ENCODE results near the gene ANAPC15.
"Not testable (repeated sequence)": the region's sequence is repeated elsewhere in the genome, so short reads cannot be mapped to it uniquely, and the experiment has no call there.

The ANAPC15 gene

DNA sequence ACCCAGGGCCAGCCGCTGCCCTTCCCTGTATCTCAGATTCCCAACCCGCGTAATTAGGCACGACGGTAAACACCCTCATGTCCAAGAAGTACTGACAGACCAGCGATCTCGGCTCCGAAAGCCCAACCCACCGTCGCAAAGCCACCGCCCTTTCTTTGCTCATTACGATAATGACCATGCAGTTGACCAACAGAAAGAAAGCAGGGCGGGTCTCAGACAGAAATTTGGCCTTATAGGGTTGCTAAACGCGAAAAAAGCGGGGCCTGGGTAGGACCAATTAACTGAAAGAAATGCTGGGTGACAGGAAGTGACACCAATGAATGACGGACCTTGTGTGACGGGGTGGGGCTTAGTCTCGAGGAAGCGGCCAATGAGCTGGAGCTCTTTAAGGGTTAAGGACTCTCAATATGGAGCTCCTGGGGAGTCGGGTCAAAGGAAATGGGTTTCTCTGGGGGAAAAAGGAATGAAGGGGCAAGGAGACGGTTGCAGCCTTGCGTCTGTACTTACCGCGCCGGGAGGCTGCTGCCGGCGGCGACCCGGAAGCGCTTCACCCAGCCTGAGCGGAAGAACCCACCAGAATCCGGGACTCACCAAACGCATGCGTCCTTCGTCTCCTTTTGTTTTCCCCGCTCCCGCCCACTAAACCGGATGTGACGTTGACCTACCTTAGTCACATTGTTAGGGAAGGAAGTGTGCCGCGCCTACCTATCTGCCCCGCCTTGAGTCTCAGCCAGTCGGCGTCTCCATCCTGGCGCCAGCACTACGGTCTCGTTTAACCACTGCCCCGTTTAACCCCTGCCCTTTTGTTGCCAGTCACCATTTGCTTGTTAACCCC lies at the start of gene ANAPC15:
Gene ANAPC15, minus strand, starts transcription at position 553 of the 835 bp plus-strand sequence. CDS start 1,419 bp downstream, outside the sequence.
- DNase-seq (ENCODE audit: low read depth): peak; percentile 100

DNA sequence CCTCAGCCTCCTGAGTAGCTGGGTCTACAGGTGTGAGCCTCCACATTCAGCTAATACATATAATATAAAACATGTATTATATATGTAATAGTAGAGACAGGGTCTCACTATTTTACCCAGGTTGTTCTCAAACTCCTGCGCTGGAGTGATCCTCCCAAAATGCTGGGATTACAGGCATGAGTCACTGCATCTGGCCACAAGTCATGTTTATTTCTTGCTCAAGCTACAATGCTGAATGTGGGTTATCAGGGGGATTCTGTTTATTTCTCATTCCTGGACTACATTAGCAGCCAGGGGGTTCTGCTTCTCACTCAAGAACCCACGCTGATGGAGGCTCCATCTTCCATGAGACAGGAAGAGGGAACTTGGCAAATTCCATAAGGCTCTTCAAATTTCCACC lies 47.8 kb upstream of the ANAPC15 start:
- DNase-seq (ENCODE audit: low read depth): peak; percentile 55

DNA sequence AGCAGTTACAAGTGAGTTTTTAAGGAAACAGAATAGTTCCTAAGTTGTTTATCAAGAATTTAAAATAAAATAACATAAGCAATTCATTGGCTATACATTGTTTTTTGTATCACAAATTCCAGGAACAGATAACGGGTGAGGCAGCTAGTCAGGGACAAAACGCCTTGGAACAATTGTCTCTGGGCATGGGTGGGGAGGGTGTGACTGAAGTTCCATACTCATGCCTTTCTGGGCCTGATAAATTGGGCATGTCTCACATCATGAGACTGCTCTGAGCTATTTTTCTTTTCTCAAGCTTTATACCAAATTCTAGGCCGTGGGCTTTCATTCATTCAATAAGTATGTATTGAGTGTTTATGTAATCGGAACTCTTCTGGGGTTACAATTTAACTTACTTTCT lies 44.6 kb upstream of the ANAPC15 start:
- no peak for DNase-seq (ENCODE audit: low read depth)

DNA sequence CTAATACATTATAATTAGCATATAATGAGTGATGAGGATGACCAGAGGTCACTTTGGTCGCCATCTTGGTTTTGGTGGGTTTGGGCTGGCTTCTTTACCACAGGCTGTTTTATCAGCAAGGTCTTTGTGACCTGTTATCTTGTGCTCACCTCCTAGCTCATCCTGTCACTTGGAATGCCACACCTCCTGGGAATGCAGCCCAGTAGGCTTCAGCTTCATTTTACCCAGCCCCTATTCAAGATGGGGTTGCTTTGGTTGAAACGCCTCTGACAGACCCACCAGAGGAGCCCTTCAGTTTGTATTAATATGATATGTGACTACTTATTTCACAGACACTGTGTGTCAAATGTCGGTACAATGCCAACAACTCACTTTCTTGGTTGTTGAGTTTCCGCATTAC lies 43.3 kb upstream of the ANAPC15 start:
- DNase-seq (ENCODE audit: low read depth): no peak

DNA sequence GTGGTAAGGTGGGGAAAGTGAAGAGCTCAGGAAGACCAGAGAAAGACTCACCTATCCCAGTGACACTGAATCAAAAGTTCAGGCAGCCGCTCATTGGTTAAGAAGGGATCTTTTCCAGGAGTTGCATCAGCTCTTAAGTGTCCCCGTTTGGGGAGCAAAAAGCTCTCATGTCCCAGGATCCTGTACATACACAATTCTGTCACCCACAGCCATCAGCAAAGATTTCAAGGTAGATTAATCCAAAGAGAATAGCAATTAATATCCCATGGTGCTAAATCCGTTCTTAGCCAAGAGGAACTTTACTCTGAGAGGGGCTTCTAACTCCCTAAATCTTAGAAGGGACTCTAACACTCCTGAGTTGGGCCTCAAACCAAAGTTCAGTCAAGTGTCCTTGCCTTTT lies 42.3 kb upstream of the ANAPC15 start:
- DNase-seq (ENCODE audit: low read depth): no peak

DNA sequence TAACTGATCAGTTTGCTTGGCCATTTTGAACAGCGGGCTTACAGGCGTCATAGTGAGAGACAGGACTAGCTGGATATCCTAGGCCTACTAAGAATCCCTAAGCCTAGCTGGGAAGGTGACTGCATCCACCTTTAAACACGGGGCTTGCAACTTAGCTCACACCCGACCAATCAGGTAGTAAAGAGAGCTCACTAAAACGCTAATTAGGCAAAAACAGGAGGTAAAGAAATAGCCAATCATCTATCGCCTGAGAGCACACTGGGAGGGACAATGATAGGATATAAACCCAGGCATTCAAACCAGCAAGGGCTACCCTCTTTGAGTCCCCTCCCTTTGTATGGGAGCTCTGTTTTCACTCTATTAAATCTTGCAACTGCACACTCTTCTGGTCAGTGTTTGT lies 41.4 kb upstream of the ANAPC15 start:
- not testable (repeated sequence) for DNase-seq (ENCODE audit: low read depth)

DNA sequence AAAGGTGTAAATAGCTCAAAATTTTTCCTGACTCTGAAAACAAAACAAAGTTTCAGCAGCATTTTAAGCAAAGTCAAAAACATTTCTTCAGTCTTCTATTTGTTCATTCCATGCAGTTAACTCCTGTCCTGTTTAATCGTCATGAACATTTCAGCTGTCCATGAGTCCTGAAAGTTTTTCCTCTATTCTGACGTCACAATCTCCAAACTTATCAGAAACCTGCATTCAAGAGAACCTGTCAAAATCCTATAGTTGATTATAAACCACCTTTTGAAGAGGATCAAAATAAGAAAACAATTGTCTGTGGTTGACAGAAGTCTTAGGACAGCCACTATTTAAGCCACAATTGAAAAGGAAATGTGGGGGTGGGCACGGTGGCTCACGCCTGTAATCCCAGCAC lies 38.4 kb upstream of the ANAPC15 start:
- no peak for DNase-seq (ENCODE audit: low read depth)

DNA sequence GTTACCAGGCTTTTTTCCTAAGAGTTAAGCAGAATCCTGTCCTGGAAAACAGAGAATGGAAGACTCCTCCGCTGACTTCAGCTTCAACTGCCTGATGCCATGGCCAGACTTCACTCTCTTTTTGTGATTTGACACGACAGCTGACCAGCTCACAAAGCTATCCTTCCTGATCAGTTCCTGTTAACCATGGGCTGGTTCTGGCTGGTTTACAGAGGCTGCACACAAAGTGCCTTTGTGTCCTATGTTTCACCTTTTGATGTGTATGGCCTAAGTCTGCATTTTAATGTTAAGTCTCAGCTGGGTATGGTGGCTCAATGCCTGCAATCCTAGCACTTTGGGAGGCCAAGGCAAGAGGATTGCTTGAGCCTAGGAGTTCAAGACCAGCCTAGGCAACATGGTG lies 34.1 kb upstream of the ANAPC15 start:
- DNase-seq (ENCODE audit: low read depth): no peak

DNA sequence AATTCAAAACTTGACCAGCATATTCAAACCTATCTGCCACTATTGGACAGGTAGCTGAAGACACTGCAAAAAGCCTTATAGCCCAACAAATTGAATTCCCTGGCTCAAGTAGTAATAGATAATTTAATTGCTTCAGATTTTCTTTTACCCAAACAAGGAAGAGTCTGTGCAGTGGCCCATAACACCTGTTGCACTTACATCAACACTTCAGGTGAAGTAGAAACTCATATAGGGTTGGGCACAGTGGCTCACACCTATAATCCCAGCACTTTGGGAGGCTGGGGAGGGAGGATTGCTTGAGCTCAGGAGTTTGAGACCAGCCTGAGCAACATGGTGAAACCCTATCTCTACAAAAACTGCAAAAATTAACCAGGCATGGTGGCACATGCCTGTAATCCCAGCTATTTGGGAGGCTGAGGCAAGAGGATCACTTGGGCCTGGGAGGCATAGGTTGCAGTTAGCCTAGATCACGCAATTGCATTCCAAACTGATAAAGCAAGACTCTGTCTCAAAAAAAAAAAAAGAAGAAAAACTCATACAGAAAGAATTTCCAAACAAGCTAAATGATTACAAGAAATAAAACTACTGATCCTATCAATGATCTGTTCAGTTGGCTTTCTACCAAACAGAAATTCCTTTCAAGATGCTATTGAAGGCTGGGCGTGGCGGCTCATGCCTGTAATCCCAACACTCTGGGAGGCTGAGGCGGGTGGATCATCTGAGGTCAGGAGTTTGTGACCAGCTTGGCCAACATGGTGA lies 32.5 kb upstream of the ANAPC15 start:
- DNase-seq (ENCODE audit: low read depth): peak; percentile 80

DNA sequence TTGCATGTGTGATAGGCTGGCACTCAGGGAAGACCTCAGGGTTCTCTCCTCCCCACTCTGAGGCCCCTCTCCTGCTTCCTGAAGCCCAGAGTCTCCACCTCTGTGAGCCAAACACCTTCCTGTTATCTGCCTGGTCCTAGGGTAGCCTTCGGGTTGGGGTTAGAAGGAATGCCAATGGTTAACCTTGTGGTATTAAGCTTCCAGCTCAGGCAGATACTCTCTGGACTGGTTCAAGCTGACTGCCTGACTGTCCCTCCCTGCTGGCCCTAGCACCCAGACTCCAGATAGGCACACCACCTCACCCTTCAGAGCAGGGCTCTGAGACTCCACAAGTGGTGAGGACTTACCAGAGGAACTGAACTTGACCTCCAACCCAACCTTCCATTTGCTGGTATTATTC lies 30.0 kb upstream of the ANAPC15 start:
- DNase-seq (ENCODE audit: low read depth): not testable (repeated sequence)

DNA sequence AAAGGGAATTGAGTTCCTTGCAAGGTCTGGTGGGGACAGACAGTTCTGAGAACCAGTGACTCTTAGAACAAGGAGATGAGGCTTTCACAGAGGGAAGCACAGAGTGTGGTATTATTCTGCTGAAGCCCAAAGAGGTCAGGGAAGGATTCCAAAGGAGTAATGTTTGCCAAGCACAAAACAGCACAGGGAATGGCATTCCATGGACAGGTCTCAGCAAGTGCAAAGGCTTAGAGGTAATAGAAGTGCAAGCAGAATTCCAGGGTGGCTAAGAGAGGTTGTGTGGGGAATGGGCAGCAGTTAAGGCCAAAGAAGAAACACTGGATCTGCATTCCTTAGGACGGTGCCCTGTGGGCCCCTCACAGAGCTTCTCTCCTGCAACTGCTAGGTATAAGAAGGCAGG lies 29.6 kb upstream of the ANAPC15 start:
- DNase-seq (ENCODE audit: low read depth): peak; percentile 37

DNA sequence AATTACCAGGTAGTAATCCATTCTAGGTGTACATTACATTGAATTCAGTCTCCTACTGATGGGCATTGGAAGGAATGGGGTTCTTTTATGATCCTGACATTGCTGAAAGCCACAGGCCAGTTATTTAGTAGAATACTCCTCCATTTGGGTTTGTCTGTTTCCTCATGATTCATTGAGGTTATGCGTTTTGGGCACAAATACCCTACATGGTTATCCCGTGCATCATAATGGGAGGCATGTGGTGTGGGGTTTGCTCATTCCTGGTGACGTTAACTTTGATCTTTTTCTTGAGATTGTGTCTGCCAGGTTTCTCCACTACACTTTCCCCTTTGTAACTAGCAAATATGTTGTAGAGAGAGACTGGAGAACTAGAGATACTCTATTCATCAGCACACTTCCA lies 28.6 kb upstream of the ANAPC15 start:
- DNase-seq (ENCODE audit: low read depth): peak; percentile 95

DNA sequence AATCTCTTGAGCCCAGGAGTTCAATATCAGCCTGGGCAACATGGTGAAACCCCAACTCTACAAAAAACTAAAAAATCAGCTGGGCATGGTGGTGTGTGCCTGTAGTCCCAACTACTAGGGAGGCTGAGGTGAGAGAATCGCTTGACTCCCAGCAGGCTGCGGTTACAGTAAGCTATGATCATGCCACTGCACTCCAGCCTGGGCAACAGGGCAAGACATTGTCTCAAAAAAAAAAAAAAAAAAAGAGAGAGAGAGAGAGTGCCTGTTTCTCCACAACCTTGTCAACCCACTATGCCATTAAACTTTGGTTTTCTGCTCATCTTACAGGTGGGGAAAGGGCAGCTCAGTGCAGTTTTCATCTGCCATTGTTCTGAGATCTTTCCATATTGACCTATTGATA lies 28.2 kb upstream of the ANAPC15 start:
- no peak for DNase-seq (ENCODE audit: low read depth)

DNA sequence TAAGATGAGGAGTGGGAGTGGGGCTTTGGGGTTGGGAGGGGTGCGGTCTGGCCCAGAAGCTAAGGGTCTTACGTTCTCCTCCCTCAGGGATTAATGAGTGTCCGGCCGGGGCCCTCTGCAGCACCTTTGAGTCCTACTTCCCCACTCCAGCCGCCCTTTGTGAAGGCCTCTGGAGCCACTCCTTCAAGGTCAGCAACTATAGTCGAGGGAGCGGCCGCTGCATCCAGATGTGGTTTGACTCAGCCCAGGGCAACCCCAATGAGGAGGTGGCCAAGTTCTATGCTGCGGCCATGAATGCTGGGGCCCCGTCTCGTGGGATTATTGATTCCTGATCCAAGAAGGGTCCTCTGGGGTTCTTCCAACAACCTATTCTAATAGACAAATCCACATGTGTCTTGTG lies 27.0 kb upstream of the ANAPC15 start:
- no peak for DNase-seq (ENCODE audit: low read depth)

DNA sequence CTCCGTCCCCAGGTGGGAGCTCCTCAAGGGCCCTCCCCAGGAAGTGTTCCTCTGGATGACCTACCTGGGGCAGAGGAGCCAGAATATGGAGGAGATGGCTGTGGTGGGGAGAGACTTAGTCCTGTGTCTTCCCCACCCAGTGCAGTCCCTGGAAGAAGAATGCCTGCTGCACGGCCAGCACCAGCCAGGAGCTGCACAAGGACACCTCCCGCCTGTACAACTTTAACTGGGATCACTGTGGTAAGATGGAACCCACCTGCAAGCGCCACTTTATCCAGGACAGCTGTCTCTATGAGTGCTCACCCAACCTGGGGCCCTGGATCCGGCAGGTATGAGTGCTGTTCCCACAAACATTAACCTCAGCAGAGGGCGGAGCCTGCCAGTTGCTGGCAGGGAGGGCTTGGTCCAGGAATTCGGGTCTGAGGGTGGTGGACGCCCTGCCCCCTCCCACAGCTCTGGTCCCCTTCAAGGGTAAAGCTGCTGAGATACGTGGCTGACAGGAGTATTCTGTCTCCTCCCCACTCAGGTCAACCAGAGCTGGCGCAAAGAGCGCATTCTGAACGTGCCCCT lies 26.4 kb upstream of the ANAPC15 start:
- DNase-seq (ENCODE audit: low read depth): no peak

DNA sequence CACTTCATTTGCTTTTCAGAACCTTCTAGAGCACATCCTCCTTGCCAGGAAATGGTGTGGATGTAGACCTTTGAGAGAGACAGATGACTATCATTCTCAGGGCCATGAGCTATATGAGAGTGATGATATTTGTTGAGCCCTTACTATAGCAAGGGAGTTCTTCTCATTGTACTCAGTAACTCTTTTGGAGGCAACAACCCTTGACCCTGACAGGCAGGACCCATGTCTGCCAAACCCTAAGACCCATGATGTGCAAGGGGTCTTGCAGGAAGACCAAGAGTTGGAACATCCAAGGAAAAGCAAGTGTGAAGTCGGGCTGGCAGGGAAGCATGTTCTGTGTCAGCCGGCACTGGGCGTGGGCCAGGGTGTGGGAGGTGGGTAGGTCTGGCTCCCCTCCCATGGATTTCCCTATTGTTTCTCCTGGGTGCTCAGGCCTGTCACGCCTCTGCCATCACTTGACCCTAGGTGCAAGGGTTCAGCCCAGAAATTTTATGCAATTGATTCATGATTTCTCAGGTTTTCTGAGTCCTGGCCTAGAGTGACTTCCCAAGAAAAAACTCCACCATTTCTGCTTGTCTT lies 24.3 kb upstream of the ANAPC15 start:
- peak; percentile 6 for DNase-seq (ENCODE audit: low read depth)

DNA sequence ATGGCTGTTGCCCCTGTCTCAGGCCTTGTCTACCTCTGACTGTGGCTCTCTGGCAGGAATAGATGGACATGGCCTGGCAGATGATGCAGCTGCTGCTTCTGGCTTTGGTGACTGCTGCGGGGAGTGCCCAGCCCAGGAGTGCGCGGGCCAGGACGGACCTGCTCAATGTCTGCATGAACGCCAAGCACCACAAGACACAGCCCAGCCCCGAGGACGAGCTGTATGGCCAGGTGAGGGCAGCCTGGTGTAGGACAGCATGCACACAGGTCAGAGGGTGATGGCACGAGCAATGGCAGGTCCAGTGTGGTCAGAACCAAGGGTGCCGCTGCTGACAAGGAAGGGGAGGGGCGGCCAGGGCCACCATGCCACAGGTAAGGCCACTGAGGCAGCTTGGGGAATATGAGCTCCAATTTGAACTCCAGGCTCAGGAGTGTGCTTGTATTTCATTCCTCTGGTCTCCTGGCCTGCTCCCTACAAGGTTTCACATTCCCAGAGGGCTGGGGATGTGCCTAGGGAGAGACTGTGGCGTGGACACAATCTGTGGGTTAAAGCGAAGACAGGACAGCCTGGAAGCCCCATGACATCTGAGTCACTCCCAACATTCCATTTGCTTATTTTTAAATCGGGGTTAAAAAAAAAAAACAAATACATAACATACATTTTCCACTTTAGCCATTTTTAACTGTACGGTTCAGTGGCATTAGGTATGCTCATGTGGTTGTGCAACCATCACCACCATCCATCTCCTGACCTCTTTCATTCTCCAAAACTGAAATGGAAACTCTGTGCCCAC lies 23.6 kb upstream of the ANAPC15 start:
- no peak for DNase-seq (ENCODE audit: low read depth)

DNA sequence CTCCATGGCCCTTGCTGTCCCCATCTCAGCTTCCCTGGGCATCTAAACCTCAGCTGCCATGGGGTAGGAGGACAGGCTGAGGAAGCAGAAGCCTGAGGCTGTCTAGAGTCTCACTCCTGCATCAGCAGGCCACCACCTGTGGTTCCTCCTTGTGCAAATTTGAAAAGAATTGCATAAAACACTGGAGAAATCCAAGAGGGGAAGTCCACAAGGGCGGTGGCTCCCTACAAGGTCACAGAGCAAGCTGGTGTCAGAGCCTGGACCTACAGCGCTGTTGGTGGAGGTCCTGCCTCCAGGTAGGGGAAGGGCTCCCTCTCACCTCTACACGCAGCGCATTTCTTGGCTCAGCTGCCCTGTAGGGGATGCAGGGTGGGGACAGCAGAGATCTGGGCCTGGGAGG lies 23.0 kb upstream of the ANAPC15 start, which contains the start of gene FOLR3:
Gene FOLR3, plus strand, starts transcription at position 253 of the 400 bp plus-strand sequence. CDS start 228 bp downstream, outside the sequence.
- DNase-seq (ENCODE audit: low read depth): not testable (repeated sequence)

DNA sequence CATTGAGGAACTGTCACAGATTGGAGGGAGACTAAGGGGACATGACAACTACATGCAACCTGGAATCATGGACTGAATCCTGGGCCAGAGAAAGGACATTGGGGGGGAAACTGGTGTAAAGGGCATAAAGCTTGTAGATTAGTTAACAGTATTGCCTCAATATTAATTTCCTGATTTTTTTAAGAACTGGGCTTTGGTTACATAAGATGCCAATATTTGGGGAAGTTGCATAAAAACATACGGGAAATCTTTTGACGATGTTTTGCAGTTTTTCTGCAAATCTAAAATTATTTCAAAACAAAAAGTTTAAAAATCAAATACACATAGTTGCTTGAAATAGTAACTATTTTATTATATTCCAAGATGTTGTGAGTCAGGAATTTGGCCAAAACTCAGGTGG lies 20.2 kb upstream of the ANAPC15 start:
- no peak for DNase-seq (ENCODE audit: low read depth)

DNA sequence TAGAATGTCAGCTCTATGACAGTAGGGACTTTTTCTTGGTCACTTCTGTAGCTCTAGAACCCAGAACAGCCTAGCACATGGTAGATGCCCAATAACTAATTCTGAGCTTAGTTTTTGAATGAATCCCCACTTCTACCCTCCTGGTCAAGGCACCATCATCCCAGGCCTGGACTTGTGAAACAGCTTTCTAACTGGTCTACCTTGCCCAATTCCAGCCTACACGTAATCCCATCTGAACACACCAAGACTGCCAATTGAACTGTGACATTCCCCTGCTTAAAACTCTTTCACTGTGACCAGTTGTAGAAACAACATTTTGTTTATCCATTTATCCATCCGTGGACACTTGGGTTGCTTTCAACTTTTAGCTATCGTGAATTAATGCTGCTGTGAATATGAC lies 16.9 kb upstream of the ANAPC15 start:
- no peak for DNase-seq (ENCODE audit: low read depth)

DNA sequence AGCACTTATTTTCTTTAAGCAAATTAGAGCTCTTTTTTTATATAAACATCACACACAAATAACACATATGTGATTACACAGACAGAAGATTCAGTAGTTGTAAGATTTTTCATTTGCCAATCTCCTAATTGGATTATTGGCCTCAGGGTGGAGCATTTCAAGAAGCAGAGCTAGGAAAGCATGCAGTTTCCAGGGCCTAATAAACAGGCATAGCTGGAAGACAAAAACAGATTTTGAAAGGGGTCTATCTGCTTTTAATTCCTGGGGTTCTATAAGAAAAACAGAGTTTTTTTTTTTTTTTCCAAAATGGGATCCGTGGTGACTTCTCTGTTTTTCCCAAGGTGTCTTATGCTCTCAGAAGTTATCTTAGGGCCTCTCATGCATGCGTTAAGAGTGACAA lies 15.4 kb upstream of the ANAPC15 start:
- DNase-seq (ENCODE audit: low read depth): no peak

DNA sequence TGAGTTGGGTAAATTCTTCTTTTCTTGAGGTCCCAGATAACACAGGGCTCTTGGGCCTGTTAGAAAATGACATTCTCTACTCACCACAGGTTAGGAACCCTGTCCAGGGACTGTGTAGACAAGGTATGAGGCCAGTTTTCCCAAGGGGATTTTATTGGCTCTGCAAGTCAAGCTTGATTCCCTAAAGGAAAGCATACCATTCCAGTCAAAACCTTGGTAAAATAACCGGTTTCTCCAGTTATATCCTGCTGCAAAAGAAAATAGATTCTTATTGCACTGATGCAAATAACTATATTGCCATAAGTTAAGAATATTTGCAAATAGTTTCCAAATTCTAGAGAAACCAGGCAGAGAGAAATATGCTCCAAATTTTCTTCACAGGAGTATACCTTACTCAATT lies 13.5 kb upstream of the ANAPC15 start:
- DNase-seq (ENCODE audit: low read depth): no peak
